NCI-H1436 treated with DMSO at 0.1 percent for 48 hours (cell line): ENCODE data around the gene MARCHF2.
"Not testable (repeated sequence)": the region's sequence is repeated elsewhere in the genome, so short reads cannot be mapped to it uniquely, and the experiment has no call there.

Source experiments
- DNase-seq: peaks from one replicate; lab custom pipeline; 2025; lab: John Stamatoyannopoulos, UW

MARCHF2 gene

GRCh38 chr19:8412783-8413628 is at the start of gene MARCHF2:
Gene MARCHF2, plus strand, starts transcription at chr19:8413305. Its CDS starts 8,536 bp downstream, at chr19:8421841.
- DNase-seq, result peak; percentile 72

DNA sequence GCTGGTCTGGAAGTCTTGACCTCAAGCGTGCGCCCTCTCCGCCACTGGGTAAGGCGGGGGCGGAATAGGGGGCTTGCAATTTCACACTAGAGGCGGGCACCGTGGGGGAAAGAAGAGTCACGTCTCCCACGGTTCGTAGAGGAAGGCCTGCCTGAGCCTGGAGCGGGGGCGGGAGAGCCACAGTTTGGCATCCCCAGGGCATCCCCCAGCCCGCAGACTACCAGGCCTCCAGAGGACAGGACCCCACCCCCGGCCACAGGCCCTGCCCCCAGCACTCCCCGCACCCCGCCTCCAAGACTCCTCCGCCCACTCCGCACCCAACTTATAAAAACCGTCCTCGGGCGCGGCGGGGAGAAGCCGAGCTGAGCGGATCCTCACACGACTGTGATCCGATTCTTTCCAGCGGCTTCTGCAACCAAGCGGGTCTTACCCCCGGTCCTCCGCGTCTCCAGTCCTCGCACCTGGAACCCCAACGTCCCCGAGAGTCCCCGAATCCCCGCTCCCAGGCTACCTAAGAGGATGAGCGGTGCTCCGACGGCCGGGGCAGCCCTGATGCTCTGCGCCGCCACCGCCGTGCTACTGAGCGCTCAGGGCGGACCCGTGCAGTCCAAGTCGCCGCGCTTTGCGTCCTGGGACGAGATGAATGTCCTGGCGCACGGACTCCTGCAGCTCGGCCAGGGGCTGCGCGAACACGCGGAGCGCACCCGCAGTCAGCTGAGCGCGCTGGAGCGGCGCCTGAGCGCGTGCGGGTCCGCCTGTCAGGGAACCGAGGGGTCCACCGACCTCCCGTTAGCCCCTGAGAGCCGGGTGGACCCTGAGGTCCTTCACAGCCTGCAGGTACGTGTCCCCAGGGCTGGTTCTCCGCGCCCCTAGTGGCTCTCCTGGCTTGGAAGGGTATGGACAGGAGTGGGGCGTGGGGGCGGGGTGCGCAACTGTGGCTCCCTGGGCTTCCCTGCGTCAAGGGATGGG is 49.0 kb upstream of the MARCHF2 start, which contains the start of gene ANGPTL4:
Gene ANGPTL4, plus strand, starts transcription at position 353 of the 969 bp plus-strand sequence. Its CDS starts 167 bp downstream, at position 520.
- no peak for DNase-seq

- DNase-seq, result no peak
These were observed 47.0 kb upstream of the MARCHF2 start for GRCh38 chr19:8366121-8366581.

- DNase-seq, result no peak
These were observed 46.2 kb upstream of the MARCHF2 start for GRCh38 chr19:8366961-8367326.

DNA sequence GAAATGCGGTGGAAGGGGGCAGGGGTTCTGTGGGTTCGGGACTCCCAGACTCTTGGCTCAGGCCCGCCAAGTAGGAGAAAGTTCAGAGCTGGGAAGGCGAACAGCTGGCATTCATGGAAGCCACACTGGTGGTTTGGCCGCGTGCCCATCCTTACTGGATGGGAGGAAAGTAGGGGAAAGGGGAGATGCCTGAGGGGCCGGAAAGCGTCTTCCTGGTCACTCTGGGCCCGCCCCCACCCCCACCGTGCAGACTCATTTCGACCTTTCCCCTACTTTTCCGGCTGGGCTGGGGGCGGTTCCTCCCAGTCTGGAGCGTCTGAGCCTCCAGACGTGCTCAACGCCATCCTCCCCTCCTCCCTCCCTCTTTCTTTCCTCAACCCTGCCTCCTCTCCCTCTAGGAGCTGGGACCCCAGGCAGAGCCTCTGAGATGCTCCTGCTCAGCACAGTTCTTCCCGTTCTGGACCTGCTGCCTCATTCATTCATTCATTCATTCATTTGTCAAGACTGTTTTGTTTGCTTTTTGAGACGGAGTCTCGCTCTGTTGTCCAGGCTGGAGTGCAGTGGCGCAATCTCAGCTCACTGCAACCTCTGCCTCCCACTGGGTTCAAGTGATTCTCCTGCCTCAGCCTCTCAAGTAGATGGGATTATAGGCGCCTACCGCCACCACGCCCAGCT is 45.6 kb upstream of the MARCHF2 start:
- no peak for DNase-seq

GRCh38 chr19:8370176-8371010 is 42.7 kb upstream of the MARCHF2 start:
- no peak for DNase-seq

- DNase-seq, result no peak
These were observed 41.9 kb upstream of the MARCHF2 start for GRCh38 chr19:8371011-8371804.

- no peak for DNase-seq
These were observed 39.0 kb upstream of the MARCHF2 start for GRCh38 chr19:8373867-8374813.

DNA sequence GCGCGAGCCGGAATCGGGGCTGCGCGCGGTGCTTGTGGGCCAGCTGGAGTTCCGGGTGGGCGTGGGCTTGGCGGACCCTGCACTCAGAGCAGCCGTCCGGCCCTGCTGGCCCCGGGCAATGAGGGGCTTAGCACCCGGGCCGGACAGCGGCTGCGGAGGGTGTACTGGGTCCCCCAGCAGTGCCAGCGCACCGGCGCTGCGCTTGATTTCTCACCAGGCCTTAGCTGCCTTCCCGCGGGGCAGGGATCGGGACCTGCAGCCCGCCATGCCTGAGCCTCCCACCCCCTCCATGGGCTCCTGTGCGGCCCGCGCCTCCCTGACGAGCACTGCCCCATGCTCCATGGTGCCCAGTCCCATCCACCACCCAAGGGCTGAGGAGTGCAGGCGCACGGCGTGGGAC is 37.3 kb upstream of the MARCHF2 start:
- not testable (repeated sequence) for DNase-seq

- not testable (repeated sequence) for DNase-seq
These were observed 36.6 kb upstream of the MARCHF2 start for GRCh38 chr19:8376373-8376974.

GRCh38 chr19:8377598-8377997 is 35.5 kb upstream of the MARCHF2 start:
- DNase-seq, result no peak

DNA sequence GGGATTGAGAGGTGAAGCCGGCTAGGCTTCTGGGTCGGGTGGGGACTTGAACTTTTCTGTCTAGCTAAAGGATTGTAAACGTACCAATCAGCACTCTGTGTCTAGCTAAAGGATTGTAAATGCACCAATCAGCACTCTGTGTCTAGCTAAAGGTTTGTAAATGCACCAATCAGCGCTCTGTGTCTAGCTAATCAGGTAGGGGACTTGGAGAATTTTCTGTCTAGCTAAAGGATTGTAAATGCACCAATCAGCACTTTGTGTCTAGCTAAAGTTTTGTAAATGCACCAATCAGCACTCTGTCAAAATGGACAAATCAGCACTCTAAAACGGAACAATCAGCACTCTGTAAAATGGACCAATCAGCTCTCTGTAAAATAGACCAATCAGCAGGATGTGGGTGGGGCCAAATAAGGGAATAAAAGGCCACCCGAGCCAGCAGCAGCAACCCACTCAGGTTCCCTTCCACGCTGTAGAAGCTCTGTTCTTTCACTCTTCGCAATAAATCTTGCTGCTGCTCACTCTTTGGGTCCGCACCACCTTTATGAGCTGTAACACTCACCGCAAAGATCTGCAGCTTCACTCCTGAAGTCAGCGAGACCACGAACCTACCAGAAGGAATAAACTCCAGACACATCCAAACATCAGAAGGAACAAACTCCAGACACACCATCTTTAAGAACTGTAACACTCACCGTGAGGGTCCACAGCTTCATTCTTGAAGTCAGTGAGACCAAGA is 33.8 kb upstream of the MARCHF2 start:
- DNase-seq, result not testable (repeated sequence)

DNA sequence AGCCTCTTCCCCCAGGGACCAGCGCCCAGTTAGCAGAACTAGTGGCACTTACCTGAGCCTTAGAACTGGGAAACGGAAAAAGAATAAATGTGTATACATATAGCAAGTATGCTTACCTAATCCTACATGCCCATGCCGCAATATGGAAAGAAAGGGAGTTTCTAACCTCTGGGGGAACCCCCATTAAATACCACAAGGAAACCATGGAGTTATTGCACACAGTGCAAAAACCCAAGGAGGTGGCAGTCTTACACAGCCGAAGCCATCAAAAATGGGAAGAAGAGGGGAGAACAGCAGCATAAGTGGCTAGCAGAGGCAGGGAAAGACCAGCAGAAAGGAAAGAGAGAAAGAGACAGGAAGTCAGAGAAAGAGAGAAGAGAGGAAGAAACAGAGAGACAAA is 28.5 kb upstream of the MARCHF2 start:
- not testable (repeated sequence) for DNase-seq

- DNase-seq, result not testable (repeated sequence)
These were observed 28.0 kb upstream of the MARCHF2 start for GRCh38 chr19:8385103-8385502.

GRCh38 chr19:8385566-8385965 is 27.5 kb upstream of the MARCHF2 start:
- not testable (repeated sequence) for DNase-seq

GRCh38 chr19:8386419-8386818 is 26.7 kb upstream of the MARCHF2 start:
- DNase-seq, result not testable (repeated sequence)

DNA sequence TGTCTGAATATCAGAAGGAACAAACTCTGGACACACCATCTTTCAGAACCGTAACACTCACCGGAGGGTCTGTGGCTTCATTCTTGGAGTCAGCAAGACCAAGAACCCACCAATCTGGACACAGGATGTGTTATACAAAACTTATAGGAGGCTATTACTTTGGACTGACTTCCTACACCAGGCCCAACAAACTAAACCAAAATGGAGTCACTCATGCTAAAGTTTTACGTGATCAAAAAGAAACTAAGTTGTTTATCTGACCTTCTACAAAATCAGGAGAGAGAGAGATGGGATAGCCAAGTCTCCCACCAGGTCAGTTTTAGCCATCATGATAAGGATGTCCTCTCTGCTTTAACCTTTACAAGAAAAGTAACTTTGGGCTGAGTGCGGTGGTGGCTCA is 26.1 kb upstream of the MARCHF2 start:
- no peak for DNase-seq
